PC-3 (cell line): ENCODE data around the gene PDGFD.

Experiments used
- CTCF ChIP-seq: fragments of 300-600 bp; sonication (generic); conservative IDR thresholded peaks from 2 replicates; pipeline ENCODE4 v1.5.1; 2017; ENCODE audit warnings: antibody characterized with exemption, low read depth, mild to moderate bottlenecking, low read length
- EZH2 ChIP-seq: fragments of 300-600 bp; sonication (generic); IDR thresholded peaks from one replicate; pipeline ENCODE4 v1.6.1; 2017; ENCODE audit warnings: antibody characterized with exemption, mild to moderate bottlenecking, low read length; ENCODE audit not compliant: unreplicated experiment
- EZH2phosphoT487 ChIP-seq: fragments of 300-600 bp; sonication (generic); IDR thresholded peaks from 2 replicates; pipeline ENCODE4 v1.6.1; 2018; ENCODE audit warnings: mild to moderate bottlenecking, antibody characterized with exemption, low read length, borderline replicate concordance

- TF ChIP-seq CTCF (no peak), EZH2 (no peak), EZH2phosphoT487 (no peak)
Measured at GRCh38 chr11:103870821-103871309, 293.1 kb downstream of the PDGFD start.
